Stomach (tissue), 4 donors: ENCODE measurements around the gene WAS.

Experiments
- POLR2A ChIP-seq, 4 donors: fragments of 450-650 bp; IDR thresholded peaks; one replicate each; pipeline ENCODE4 v1.6.1; 2016; ENCODE audit warnings: antibody characterized with exemption in 4 of 4, control low read depth in 2 of 4, mild to moderate bottlenecking in 1 of 4, moderate library complexity in 1 of 4
- TF ChIP-seq, protein P1 (sequence below), 7 experiments: fragments of 450-650 bp in 4 of 7; fragments of 200-600 bp in 3 of 7; sonication (generic) in 3 of 7; IDR thresholded peaks; one replicate each; pipeline ENCODE4 v1.5.1; 2016 to 2019; ENCODE audit warnings: antibody characterized with exemption in 7 of 7, control low read depth in 2 of 7, mild to moderate bottlenecking in 1 of 7

DNA sequence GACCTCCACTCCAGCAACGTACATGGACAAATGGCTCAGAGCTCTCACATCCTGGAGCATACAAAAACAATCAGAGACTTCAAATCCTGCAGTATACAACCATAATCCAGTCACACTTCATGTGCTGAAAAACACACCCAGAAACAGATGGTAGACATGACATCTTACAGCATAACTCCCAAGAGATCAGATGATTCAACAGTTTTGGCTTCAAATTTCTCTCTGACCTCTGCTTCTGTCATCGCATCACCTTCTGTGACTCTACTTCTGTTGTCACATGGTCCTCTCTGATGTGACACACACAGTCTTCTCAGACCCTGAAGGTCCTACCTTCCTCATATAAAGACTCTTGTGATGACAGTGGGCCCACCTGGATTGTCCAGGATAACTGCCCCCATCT, 31.5 kb downstream of the WAS start:
- TF ChIP-seq, protein P1, sequence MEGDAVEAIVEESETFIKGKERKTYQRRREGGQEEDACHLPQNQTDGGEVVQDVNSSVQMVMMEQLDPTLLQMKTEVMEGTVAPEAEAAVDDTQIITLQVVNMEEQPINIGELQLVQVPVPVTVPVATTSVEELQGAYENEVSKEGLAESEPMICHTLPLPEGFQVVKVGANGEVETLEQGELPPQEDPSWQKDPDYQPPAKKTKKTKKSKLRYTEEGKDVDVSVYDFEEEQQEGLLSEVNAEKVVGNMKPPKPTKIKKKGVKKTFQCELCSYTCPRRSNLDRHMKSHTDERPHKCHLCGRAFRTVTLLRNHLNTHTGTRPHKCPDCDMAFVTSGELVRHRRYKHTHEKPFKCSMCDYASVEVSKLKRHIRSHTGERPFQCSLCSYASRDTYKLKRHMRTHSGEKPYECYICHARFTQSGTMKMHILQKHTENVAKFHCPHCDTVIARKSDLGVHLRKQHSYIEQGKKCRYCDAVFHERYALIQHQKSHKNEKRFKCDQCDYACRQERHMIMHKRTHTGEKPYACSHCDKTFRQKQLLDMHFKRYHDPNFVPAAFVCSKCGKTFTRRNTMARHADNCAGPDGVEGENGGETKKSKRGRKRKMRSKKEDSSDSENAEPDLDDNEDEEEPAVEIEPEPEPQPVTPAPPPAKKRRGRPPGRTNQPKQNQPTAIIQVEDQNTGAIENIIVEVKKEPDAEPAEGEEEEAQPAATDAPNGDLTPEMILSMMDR (IDR thresholded peaks at IDR 0.05) = no peak
- no peak for TF ChIP-seq POLR2A (IDR thresholded peaks at IDR 0.05)
